ENCODE results near the gene KRTAP9-7.

The KRTAP9-7 gene

GRCh38 chr17:41325611-41326010, 50.1 kb downstream of the KRTAP9-7 start:
- Histone ChIP-seq H3K9ac (ENCODE audit: low read length) (no peak overlapping the region), H3K4me1 (ENCODE audit: insufficient read depth, low read length) (no peaks in the 10 kb centered on the region), H3K9me3 (ENCODE audit: low read length) (no peaks in the 10 kb centered on the region), H3K27ac (ENCODE audit: low read depth, low read length) (no peak overlapping the region), H3K27me3 (ENCODE audit: control insufficient read depth in 1 of 2, insufficient read depth in 2 of 2, low read length in 2 of 2) (no peaks in the 10 kb centered on the region), H3K36me3 (ENCODE audit: insufficient read depth, low read length) (no peaks in the 10 kb centered on the region), H3K4me3 (ENCODE audit: low read depth in 1 of 2, low read length in 2 of 2) (no peak overlapping the region)
